Measurements from ENCODE around the gene BIRC2.

DNA sequence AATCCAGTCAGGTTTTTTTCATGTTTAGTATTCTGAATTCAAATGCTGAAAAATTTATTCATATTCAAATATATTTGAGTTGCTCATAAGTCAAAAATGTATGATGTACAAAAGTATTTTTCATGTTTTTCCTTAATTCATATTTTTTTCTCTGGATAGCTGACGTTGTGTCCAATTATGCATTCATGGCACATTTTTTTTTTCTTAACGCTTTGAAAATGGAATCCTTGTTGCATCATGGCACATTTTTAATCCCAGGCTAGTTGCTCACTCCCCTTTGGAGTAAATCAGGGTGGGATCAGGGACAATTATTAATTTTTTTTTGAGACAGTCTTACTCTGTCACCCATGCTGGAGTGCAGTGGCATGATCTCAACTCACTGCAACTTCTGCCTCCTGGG, 15.7 kb upstream of the BIRC2 start:
- TF ChIP-seq, protein P1, sequence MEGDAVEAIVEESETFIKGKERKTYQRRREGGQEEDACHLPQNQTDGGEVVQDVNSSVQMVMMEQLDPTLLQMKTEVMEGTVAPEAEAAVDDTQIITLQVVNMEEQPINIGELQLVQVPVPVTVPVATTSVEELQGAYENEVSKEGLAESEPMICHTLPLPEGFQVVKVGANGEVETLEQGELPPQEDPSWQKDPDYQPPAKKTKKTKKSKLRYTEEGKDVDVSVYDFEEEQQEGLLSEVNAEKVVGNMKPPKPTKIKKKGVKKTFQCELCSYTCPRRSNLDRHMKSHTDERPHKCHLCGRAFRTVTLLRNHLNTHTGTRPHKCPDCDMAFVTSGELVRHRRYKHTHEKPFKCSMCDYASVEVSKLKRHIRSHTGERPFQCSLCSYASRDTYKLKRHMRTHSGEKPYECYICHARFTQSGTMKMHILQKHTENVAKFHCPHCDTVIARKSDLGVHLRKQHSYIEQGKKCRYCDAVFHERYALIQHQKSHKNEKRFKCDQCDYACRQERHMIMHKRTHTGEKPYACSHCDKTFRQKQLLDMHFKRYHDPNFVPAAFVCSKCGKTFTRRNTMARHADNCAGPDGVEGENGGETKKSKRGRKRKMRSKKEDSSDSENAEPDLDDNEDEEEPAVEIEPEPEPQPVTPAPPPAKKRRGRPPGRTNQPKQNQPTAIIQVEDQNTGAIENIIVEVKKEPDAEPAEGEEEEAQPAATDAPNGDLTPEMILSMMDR (IDR thresholded peaks at IDR 0.05) = no peak
- TF ChIP-seq POLR2A (IDR thresholded peaks at IDR 0.05) = no peak
